GM19023 (cell line): Measurements from ENCODE around the gene RAB6A.
"Not testable (repeated sequence)": the region's sequence is repeated elsewhere in the genome, so short reads cannot be mapped to it uniquely, and the experiment has no call there.

ENCODE experiments used
- ATAC-seq: cut with Tn5 transposase; IDR thresholded peaks from one replicate; pipeline ENCODE4 v1.9.1; 2021; ENCODE audit warnings: mild to moderate bottlenecking, moderate library complexity; ENCODE audit not compliant: unreplicated experiment

The RAB6A gene

DNA sequence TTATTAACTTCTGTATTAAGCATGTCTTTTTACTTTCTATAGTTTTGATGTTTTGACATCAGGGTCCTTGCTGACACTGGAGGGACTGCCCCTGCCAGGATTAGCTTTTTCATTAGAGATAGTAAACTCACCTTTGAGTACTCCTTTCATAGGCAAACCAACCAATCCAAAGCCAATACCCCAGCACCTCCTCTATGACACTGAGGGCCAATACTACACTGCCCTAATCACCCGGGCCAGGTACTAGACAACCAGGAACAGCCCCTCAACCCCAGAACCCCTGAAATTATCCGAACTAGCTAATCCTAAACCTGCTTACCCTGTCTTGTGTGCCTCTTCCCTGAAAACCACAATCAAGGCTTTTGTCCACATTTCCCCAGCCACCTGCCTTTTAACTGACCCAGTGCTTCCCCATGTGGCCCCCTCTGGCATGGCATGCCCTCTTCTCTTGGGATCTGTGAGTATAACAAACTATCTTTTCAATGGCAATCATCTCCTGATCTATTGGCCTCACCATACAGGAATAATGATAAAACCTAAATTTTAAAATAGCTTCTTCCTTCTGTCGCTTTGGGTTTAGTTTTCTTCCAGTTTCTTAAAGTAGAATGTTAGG lies 31.2 kb downstream of the RAB6A start:
- no peak for ATAC-seq

GRCh38 chr11:73728000-73728399 lies 32.9 kb downstream of the RAB6A start:
- no peak for ATAC-seq

DNA sequence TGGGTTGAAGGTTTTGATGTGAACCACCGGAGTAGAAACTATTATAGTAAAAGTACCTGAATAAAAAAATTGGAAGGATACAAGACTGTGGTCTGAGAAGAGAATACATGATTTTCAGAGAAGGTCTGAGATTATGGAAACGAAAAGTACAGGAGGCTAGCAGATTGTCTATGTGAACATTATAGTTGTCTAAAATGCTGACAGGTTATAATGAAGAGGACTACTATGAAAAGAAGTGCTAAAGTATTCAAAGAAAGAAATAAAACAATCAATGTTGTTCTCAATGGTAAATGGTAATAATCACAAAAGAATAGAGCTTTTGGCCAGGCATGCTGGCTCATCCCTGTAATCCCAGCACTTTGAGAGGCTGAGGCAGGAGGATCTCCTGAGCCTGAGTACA lies 34.0 kb downstream of the RAB6A start:
- ATAC-seq: no peak

DNA sequence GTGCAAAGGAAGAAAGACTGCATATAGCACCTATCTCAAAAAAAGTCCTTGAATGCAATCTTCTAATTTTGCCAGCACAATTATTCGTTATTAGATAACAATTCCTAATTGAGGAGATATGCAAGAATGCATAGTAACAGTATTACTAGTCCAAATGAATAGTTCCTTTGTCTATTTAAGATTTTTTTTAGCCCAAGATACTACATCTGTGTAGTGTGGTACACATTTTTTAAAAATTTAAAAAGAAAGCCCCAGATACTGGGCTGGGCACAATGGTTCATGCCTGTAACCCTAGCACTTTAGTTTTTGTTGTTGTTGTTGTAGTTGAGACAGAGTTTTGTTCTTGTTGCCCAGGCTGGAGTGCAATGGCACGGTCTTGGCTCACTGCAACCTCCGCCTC lies 43.7 kb downstream of the RAB6A start:
- ATAC-seq: no peak

GRCh38 chr11:73716153-73717056 lies 44.5 kb downstream of the RAB6A start:
- ATAC-seq: no peak

- no peak for ATAC-seq
These were observed 45.3 kb downstream of the RAB6A start for GRCh38 chr11:73715541-73715940.

- no peak for ATAC-seq
These were observed 49.9 kb downstream of the RAB6A start for GRCh38 chr11:73710964-73711363.

DNA sequence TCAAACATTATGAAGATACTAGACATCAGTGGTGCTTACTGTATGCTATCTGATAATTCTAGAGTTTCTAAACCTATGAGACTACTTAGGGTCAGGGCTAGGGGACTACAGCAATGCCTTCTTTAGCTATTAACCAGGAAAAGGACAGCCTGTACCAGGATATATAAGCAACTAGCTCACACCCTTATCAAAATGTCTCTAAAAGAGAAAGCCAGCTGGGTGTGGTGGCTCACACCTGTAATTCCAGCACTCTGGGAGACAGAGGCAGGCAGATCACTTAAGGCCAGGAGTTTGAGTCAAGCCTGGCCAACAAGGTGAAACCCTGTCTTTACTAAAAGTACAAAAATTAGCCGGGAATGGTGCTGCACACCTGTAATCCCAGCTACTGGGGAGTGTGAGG lies 55.8 kb downstream of the RAB6A start:
- no peak for ATAC-seq

DNA sequence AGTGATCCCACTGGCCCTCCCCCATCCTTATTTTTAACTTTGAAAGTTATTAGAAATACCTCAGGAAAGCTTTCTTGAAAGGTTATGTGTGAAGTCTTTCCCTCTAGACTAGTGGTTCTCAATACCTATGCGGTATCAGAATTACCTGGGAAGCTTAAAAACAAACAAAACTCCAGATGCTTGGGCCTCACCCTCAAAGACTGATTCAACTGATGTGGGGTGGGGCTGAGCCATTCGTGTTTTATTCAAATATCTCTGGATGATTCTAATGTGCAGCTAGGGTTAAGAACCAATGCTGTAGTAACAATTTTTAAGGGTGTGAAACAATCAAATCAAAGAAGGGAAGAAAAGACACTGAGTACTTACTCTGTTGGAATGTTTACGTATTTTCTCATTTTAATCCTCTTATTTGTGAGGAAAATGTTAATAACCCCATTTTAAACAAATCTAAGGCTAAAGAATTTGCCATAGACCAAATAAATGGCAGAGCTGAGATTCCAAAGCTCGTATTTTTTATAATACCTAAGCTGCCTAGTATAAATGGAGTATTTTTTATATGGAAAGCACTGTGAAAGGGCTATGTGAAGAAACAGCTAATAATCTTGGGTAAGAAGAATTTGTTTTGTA lies 66.9 kb downstream of the RAB6A start:
- no peak for ATAC-seq

GRCh38 chr11:73680687-73681086 lies 80.2 kb downstream of the RAB6A start:
- no peak for ATAC-seq

GRCh38 chr11:73676552-73676951 lies 84.3 kb downstream of the RAB6A start:
- not testable (repeated sequence) for ATAC-seq

DNA sequence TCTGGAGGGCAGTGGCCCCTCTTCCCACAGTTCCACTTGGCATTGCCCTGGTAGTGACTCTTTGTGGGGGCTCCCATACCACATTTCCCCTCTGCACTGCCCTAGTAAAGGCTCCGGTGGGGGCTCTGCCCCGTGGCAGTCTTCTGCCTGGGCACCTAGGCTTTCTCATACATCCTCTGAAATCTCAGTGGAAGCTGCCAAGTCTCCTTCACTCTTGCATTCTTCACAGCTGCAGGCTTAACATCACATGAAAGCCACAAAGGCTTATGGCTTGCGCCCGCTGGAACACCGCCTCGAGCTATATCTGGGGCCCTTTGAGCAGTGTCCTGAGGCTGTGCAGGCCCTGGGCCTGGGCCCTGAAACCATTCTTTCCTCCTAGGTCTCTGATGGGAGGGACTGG lies 89.2 kb downstream of the RAB6A start:
- ATAC-seq: no peak

DNA sequence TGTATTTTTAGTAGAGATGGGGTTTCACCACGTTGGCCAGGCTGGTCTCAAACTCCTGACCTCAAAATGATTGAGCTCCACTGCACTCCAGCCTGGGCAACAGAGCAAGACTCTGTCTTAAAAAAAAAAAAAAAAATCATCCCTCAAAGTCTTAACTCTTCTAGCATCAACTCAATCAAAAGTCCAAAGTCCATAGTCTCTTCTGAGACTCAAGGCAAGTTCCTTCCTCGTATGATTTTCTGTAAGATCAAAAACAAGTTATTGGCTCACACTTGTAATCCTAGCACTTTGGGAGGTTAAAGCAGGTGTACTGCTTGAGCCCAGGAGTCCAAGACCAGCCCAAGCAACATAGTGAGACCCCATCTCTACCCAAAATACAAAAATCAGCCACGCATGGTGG lies 90.1 kb downstream of the RAB6A start:
- no peak for ATAC-seq

DNA sequence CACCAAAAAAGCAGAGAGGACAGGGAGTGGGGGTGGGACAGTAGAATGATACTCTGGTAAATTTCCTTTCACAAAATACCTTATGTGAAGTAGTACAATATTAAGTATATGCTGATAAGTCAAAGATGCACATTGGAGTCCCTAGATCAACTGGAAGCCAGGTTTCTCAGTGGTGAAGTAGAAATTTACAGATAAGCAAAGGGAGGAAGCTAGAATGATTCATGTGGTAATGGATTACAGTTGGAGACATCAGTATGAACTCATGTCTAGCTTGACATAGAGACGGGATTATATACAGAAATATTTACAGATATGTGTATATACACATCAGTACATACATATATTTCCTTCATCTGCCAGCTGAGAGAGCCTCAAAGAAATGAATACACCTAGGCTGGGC lies 93.0 kb downstream of the RAB6A start:
- no peak for ATAC-seq

GRCh38 chr11:73664877-73665276 lies 96.0 kb downstream of the RAB6A start:
- no peak for ATAC-seq

DNA sequence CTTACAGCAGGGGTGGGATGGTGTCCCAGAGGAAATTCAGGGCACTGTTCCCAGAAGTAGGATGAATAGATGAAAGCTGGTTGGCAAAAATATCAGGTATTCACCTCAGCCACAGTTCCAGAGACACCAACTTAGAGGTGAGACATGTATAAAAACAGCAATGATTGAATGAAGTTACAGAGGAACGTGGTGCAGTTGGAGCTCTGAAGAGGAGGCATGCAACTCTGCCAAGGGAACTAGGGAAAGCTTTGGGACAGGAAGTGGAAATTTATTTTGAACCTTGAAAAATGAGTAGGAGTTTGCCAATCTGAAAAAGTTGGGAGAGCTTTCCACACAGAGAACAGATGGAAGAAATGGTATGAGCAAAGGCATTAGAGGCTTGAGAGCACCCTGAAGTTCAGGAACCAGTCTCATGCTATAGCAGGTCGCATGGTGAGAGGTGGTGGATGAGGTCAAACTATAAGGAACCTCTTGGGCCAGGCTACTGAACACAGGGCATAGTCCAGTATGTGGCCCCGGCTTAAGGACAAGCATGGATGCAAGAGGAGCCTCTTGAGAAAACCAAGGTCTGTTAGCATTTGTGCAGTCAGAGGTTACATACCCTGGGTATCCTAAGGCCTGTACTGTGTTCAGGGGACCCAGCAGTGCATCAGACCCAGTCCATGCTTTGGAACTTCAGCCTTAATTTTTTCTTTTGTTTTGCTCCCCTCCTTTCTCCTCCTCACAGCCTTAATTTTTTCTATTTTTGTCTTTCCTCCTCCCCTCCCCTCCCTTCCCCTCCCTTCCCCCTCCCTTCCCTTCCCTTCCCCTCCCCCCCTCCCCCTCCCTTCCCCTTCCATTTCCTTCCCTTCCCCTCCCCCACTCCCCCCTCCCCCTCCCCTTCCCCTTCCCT lies 97.0 kb downstream of the RAB6A start:
- ATAC-seq: no peak

DNA sequence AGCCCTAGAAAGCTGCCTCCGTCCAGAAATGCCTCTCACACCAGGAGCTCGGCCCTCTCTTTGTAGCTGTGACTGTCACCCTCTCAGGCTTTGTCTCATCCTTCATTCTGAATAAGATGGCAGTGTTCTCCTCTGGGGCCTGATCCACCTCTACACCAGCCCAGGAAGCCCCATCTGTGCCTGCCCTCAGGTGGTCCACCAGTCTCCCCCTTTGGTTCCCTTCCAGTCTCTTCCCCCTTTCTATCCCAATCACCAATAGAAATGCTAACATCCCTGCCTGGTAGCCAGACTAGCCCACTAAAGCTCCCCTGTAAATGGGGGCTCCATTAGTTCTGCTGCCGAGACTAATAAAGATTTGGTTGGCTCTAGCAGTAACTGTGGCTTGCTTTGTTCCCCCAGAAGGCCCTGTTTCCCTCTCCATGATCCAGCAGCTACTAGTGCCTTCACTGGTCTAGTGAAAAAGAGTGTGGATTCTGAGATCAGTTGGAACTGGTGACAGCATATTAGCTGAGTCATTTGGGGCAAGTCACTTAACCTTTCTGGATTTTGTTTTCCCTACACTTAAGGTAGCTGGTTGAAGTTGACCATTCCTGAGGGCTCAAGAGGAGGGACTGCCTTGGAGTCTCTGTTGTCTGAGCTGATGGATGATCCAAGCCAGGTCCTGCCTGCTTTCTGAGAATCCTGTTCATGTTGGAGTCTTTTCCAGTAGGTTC lies 98.3 kb downstream of the RAB6A start:
- ATAC-seq: no peak

DNA sequence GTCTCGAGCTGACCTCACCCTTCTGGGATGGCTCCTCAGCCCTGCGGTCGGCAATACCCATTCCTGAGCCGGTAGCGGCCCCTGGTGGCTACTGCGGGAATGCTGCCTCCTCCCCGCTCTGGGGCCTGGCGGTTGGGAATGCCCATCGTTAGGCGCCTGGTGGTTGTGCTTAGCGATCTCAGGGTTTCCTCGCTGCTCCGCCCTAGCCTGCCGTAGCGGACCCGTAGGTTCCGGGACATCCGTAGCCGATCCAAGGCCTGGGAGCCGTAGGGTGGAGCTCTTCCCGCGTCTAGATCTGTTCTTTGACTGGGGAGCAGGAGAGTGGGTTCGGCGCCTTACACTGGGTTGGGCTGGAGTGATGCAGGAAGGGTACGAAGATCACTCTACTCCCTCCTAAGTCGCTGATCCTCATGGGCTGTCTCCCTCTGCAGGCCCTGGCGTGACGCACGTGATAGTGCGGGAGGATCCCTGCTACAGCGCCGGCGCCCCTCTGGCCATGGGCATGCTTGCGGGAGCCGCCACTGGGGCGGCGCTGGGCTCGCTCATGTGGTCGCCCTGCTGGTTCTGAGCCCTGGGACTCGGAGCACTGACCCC lies 99.7 kb downstream of the RAB6A start:
- peak; percentile 80 for ATAC-seq

DNA sequence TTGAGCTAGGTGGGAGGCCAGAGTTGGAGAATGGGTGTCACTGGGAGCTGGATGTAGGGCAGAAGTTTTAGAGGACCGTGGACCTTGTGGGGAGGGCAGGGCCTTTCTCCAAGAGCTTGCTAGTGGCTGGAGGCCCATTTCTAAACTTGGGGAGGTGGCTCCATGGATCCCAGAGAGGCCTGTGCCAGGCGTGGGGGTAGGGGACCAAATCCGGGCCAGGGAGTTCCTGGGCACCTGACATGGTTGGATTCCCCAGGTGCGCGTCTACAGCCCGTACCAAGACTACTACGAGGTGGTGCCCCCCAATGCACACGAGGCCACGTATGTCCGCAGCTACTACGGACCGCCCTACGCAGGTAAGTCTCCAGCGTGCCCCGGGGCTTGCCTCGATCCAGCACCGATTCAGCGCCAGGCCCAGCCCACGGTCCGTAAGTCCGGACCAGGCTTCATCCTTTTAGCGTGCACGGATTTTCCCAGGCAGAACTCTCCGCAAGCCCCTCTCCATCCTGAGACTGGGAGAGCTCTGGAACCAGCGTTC lies 100.3 kb downstream of the RAB6A start:
- ATAC-seq: peak; percentile 8

- no peak for ATAC-seq
These were observed 100.9 kb downstream of the RAB6A start for GRCh38 chr11:73659961-73660360.
